ENCODE data around the gene ARFRP1. TPM values are rescaled to one million over a fixed set of nuclear protein-coding genes. Genes with fewer than 3 reads are reported as not detected.
"Not testable (repeated sequence)": the region's sequence is repeated elsewhere in the genome, so short reads cannot be mapped to it uniquely, and the experiment has no call there.

The ARFRP1 gene
- total RNA-seq, 1 donor from 2014 or later: 16.3 TPM

DNA sequence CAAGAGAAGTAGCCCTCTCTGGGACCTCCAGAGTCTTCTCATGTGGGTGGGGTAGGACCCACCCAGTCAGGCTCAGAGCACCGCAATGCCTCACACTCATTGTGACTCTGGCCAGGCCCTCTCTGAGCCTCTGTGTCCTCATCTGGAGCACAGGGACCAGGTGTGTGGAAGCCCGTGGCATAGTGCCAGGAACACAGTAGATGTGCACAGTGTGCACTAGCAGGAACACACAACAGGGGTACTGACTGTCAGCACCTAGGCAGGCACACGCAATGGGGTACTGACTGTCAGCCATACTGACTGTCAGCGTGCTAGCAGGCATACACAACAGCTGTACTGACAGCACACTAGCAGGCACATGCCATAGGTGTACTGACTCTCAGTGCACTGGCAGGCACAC, 52.5 kb downstream of the ARFRP1 start:
- no peak for DNase-seq

DNA sequence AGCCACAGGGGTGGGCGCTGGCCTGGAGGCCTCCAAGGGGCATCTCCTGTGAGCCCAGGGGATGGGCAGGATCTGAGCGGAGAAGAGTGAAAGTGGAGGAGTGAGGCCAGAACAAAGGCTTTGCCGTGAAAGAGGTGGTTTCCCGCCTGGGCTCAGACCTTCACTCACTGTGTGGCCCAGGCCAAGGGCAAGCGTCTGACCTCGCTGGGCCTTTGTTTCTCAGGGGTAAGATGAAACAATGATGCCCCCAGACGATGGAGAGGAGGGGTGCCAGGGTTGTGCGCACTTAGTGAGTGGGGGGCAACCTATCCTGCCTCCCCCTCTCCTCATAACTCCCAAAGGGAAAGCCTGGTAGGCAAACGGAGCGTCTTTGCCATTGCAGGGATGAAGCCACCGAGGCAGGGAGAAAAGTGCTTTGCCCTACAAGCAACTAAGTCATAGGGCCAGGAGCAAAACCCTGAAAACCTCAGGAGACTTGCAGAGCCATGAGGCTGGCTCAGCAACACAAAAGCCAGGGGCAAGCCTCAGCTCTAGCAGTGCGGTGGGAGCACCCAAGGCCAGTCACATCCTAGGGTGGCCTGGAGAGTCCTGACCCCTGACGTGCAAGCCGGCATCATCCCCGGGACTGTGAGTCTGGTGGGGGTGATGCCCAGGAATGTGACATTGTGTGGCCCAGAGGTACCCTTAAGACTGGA, 53.7 kb downstream of the ARFRP1 start:
- no peak for DNase-seq

DNA sequence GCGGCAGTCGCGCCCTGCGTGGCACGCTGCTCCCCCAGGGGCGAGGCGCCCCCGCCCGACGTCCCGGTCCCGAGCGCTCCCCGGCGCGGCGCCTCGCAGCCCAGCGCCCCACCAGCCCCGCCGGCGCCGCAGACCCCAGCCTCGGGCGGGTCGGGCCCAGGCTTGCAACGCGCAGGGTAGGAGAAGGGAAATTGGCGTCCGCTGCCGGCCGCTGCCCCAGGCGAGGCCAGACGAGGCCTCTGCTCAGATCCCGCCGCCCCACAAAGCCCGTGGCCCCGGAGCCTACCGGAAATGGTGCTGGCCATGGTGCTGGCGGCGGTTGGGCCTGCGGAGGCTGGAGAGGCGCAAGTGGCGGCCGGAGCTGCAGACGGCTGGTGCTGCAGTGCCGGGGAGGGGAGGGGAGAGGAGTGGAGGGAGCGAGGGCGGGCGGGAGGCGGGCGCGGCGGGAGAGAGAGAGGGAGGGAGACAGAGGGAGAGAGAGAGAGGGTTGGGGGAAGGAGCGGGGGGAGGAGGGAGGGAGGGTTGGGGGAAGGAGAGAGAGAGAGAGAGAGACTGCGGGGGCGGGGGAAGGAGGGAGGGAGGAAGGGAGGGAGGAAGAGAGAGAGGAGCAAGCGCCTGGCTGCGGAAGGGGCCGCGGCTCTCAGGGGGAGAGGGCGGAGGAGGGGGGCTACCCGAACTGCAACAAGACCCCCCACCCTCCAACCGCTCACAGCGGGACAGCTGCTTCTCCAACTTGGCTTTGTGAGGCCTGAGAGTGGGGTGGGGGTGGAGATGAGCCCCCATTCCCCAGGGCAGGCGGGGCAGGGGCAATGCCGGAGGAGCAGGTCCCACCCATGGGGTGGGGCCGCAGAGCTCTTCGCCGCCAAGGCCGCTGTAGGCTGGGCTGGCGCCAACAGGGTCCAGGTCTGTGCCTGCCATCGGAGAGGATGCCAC, 54.5 kb downstream of the ARFRP1 start, which contains the start of gene STMN3:
Gene STMN3, minus strand, starts transcription at position 384 of the 933 bp plus-strand sequence. Its CDS starts 79 bp downstream, at position 305.
- peak; percentile 82 for DNase-seq

DNA sequence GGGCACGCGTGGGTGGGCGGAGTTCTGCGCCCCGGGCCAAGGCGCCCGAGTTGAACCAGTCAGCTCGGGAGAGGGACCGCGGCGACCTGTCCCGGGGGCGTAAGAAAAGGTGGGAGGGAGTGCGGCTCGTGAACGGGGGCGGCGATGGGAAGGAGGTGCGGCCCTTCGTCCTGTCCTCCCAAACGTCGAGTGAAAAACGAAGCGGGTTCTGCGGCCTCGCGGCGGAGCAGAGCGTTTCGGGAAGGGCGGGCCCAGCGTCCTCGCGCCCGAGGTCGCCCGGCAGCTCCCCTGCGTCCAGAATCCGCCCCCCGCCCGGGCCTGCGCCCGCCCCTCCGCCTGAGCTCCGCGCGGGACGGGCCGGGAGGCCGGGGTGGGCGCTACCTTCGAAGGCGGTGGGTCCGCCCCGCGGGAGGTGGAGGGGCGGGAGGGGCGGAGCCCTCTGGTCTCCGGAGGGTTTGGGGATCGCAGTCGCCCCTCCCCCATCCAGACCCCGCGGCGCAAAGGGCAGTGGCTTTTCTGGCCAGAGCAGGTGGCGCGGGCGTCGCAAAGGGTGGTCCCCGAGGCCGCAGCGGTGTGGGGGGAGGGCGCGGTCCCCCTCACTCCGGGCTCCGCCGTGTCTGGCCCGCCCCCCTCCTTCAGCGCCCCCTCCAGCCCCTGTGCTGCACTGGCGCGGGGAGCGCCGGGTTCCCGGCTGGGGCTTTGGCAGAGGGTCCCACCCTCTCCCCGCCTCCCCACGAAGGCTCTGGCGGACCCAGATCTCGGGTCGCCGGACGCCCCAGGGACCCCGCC, 55.4 kb downstream of the ARFRP1 start:
- no peak for DNase-seq

DNA sequence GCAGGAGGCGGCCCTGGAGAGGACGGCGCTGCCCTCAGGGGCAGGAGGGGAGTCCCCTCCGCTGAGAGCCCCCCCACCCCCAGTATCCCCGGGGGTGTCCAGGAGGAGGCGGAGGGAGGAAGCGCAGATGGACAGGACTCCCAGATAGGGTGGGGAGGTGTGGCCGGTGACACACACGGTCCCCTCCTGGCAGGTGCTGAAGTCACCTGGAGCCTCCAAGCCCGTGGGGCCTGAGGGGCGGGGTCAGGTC, 55.9 kb downstream of the ARFRP1 start:
- no peak for DNase-seq

DNA sequence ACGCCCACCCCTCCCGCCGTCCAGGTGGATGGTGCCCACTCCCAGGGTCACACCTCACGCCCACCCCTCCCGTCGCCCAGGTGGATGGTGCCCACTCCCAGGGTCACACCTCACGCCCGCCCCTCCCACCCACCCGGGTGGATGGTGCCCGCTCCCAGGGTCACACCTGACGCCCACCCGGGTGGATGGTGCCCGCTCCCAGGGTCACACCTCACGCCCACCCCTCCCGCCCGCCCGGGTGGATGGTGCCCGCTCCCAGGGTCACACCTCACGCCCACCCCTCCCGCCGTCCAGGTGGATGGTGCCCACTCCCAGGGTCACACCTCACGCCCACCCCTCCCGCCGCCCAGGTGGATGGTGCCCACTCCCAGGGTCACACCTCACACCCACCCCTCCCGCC, 57.3 kb downstream of the ARFRP1 start:
- not testable (repeated sequence) for DNase-seq

DNA sequence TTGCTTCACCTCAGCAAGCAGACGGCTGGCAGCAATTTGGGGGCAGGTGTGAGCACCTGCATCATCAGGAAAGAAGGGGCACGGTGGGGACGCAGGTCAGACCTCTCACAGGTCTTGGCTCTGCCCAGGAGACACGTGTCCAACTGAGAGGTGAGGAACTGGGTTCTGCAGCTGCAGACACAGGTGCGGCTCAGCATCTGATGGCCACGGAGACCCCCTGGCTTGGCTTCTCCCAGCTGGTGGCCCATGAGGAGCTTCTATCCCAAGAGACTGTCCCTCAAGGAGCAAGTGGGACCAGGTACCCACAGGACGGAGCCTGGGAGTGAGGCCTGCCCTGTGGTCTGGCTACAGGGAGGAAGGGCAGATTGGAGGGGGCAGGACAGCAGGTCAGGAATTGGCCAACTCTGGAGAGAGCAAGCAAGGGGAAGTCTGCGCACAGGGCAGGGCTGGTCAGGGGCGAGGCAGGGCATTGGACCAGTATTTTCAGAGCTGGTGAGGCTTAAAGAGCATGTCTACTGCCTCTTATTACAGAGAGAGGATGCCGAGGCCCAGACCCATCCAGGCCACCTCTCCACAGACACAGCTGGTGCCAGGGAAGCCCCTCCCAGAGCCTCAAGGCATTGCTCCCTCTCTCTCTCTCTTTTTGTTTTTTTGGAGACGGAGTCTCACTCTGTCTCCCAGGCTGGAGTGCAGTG, 58.7 kb downstream of the ARFRP1 start:
- no peak for DNase-seq

Small RNA genes within 50 kb of the gene (small RNA-seq; reads per million reads assigned to genes)
- gene LIME1 (ENCODE audit: low replicate concordance): not detected
- not detected for gene TNFRSF6B (ENCODE audit: low replicate concordance)

Other genes with a start within 250 kb of the ARFRP1 start
- gene KCNQ2, start 235.3 kb downstream of the ARFRP1 start, total RNA-seq: 1.2 TPM
- gene EEF1A2, start 208.9 kb downstream of the ARFRP1 start, total RNA-seq: 38.5 TPM
- gene PPDPF, start 187.2 kb downstream of the ARFRP1 start, total RNA-seq: 30.8 TPM
- gene PTK6, start 170.6 kb downstream of the ARFRP1 start, total RNA-seq: 3.8 TPM
- gene SRMS, start 160.2 kb downstream of the ARFRP1 start, total RNA-seq: 1.1 TPM
- gene FNDC11, start 153.8 kb downstream of the ARFRP1 start, total RNA-seq: 0.59 TPM
- 19.8 TPM for gene HELZ2, start 133.7 kb downstream of the ARFRP1 start, total RNA-seq
- 6.4 TPM for gene GMEB2, start 80.9 kb downstream of the ARFRP1 start, total RNA-seq
- 21.6 TPM for gene STMN3, start 54.6 kb downstream of the ARFRP1 start, total RNA-seq
- 13.3 TPM for gene RTEL1, start 49.7 kb downstream of the ARFRP1 start, total RNA-seq
- gene TNFRSF6B, start 11.3 kb downstream of the ARFRP1 start, total RNA-seq: 3.4 TPM
- 9.8 TPM for gene ZGPAT, start 63 bp upstream of the ARFRP1 start, total RNA-seq
- 3.7 TPM for gene LIME1, start 28.7 kb upstream of the ARFRP1 start, total RNA-seq
- gene SLC2A4RG, start 31.8 kb upstream of the ARFRP1 start, total RNA-seq: 21.5 TPM
- 8.3 TPM for gene ZBTB46, start 123.3 kb upstream of the ARFRP1 start, total RNA-seq
- not detected for gene ABHD16B, start 153.5 kb upstream of the ARFRP1 start, total RNA-seq
- gene TPD52L2, start 157.3 kb upstream of the ARFRP1 start, total RNA-seq: 39.3 TPM
- 20.9 TPM for gene DNAJC5, start 187.2 kb upstream of the ARFRP1 start, total RNA-seq
- 23.0 TPM for gene UCKL1, start 248.4 kb upstream of the ARFRP1 start, total RNA-seq

Data from skin of body (tissue), 3 donors.